Loucy (cell line): ENCODE results near the gene NCKAP5.

ENCODE experiments used
- CTCF ChIP-seq: fragments of 200-600 bp; sonication (generic); conservative IDR thresholded peaks from 2 replicates; pipeline ENCODE4 v1.5.1; 2014; ENCODE audit warnings: mild to moderate bottlenecking, antibody characterized with exemption, low read length
- EZH2phosphoT487 ChIP-seq: fragments of 200-600 bp; IDR thresholded peaks from 2 replicates; pipeline ENCODE4 v1.6.1; 2018; ENCODE audit warnings: antibody characterized with exemption, mild to moderate bottlenecking, moderate library complexity, borderline replicate concordance

GRCh38 chr2:132716954-132717353 lies 851.3 kb downstream of the NCKAP5 start:
- TF ChIP-seq CTCF (no peak), EZH2phosphoT487 (no peak)
